SKM-1 (cell line): ENCODE measurements around the gene GRIK4.
"Not testable (repeated sequence)": the region's sequence is repeated elsewhere in the genome, so short reads cannot be mapped to it uniquely, and the experiment has no call there.

Experiments used
- DNase-seq: peaks from one replicate; lab custom pipeline; 2025; ENCODE audit not compliant: unreplicated experiment; lab: John Stamatoyannopoulos, UW

Gene GRIK4

DNA sequence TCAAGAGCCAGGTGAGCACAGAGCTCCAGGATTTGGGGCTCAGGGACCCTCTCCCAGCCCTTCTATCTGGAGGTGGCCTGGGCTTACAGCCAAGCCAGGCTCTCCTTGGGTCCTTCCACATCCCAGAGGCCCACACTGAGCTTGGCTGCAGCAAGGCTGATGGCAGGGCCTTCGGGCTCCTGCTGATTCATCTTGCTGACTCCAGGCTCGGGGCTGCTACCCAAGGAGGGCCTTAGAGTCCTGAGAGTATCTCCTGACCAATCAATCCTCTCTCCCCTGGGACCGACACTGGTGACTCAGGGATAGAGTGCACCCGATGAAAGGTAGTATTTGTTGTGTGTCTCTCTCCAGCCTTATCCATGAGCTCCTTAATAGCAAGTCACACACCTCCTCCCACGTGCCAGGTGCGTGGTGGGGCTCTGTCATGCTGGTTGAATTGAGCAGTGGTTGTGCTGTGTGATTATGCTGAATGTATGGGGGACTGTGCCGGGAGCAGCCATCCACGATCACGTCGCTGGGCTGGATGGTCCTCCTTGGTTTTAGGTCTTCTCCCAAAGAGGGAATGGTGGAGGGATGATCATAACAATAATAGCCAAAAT lies 62.3 kb downstream of the GRIK4 start:
- DNase-seq, result no peak

DNA sequence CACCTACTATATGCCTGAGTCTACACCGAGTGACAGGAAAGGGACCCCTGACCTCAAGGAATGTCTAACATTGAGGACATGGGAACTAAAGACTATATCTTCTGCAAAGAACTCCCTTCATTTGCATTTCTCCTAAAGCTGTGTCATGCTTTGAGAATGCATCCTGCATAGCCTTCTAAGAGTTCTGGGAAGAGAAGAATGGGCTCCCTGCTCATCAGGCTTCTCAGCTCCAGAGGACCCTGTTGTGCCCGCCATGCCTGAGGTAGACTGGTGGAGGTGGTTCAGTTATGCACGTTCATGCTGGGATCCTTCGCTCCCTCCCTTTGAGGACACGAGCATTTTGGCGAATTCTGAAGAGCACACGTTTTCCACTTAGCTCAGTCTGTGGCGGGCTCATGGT lies 63.3 kb downstream of the GRIK4 start:
- DNase-seq, result no peak

DNA sequence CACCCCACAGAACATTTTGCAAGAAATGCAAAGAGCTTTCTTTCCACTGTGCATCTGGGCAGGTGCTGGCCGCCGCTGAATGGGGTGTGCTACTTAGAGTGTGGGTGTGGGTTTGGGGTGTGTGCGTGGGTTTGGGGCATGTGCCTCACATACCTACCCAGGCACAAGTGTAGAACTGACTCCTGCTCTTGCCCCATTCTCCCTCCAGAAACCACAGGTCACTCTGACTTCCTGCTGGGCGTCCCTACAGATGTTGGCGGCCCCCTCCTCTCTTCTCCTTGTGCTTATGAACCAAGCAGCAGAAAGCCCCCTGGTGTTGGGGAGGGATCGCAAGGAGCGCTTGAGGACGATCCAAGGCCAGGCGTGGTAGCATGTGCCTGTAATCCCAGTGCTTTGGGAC lies 63.9 kb downstream of the GRIK4 start:
- DNase-seq, result no peak

DNA sequence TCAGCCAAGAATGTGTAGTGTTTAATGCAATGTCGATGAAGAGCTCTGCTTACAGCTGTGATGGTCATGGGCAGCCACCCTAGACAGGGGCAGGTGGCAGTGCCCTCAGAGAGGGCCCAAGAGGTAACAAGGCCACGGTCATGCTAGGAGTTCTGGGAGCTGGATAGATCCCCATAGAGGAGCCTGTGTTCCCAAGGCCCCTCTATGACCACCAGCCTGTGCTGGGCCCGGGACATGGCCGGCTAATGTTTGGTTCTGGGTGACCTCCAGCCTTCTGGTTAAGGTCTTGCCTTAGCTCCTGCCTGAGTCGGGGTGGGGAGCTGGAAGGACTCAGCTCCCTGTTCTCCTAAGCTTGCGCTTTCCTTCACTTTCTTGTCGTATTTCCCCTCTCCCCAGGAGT lies 65.1 kb downstream of the GRIK4 start:
- no peak for DNase-seq

DNA sequence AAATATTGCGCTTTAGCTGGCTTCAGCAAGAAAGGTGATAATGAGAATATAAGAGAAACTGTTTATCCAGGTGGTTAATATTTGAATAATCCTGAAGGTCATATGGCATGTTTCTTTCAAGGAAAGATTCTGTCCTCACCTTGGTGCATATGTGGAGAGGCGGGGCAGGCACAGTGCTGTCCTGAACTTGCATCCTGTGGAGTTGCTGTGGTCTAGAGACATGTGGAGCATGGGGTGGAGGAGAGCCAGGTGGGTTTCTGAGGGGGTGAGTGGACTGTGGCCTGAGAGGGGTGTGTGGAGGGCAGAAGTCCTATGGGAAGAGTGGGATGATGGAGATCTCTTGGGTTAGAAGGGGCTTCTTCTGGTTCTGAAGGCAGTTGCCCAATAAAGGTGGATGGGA lies 65.5 kb downstream of the GRIK4 start:
- no peak for DNase-seq

DNA sequence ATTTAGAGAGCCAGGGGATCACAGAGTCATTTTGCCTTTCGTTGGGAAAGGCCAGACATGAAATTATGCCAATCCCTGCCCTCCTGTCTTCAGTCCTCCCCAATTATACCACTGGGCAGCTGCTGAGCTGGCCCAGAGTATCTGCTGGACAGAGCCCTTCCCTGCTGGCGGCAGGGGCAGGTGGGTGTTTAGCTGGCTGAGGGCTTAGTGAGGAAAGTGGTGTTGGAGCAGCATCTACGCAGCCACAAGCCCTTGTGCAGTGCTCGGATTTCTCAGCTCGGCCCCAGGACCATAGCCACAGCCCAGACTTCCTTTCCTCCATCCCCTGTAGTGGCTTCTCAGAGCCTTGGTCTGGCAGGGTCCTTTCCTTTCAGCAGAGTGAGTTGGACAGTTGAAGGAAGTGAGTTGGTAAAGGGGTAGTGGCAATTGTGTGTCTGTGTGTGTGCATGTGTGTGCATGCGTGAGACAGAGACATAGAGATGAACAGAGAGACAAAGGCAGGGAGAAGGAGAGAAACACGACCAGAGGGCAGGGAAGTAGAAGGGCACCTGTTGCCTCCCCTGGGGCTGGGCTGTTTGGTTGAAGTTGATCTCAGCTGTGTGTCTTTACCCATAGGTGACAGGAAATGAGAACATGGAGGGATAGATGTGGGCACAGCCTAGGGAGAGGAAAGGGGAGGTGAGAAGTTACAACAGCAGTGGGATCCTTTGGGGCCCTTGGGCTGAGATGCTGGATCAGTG lies 66.2 kb downstream of the GRIK4 start:
- DNase-seq, result no peak

DNA sequence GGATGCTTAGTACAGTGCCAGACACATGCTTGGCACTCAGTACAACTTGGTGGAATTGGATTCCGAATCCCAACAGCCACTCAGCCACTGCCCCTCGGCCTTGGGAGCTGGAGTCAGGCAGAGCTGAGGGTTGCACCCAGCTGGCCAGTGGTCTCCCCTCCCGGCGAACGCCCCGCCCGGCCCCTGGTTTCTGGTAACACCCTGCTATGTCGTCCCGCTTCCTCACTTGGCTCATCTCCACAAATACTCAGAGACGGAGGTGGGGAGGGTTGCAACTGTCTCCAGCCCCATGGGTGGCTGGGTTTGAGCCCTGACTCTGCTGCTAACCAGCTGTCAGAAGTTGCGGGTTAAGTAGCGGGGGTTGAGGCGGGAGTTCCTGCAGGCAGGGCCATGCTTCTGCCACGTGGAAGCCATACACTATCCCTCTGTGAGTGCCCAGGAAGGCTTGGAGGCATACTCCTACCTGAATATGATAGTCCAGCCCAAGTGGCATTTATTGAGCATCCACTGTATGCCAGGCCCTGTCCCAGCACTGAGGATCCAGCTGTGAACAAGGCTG lies 67.1 kb downstream of the GRIK4 start:
- no peak for DNase-seq

DNA sequence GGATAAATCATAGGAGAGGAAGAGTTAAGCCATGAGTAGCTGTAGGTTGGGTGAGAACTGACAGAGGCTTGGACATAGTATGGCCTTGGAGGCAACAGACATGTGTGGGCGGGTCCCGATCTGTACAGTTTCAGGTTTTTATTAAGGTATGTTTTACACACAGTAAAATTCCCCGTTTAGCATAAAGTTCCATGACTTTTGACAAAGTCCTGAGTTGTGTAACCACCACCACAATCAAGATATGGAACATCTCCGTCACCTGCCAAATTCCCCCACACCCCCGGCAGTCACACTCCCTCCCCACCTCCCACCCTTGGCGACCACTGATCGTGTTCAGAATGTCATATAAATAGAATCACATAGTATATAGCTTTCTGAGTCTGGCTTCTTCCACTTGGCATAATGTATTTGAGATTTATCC lies 68.1 kb downstream of the GRIK4 start:
- DNase-seq, result no peak

DNA sequence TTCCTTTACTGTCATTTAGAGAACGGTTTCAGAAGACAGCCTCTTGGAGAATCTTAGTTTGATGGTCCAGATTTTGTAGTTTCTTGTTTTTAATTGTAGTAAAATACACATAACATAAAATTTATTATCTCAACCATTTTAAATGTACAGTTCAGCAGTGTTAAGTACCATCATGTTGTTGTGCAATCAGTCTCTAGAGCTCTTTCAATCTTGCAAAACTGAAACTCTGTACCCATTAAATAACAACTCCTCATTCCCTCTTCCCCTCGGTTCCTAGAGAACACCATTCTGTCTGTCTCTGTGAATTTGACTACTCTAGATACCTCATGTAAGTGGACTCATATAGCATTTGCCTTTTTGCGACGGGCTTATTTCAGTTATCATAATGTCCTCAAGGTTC lies 69.8 kb downstream of the GRIK4 start:
- no peak for DNase-seq

DNA sequence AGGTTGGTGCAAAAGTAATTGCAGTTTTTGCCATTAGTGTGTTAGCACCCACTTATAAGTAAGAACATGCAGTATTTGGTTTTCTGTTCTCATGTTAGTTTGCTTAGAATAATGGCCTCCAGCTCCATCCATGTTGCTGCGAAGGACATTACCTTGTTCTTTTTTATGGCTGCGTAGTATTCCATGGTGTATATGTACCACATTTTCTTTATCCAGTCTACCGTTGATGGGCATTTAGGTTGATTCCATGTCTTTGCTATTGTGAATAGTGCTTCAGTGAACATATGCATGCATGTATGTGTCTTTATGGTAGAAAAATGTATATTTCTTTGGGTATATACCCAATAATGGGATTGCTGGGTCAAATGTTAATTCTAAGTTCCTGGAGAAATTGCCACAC lies 71.0 kb downstream of the GRIK4 start:
- not testable (repeated sequence) for DNase-seq

DNA sequence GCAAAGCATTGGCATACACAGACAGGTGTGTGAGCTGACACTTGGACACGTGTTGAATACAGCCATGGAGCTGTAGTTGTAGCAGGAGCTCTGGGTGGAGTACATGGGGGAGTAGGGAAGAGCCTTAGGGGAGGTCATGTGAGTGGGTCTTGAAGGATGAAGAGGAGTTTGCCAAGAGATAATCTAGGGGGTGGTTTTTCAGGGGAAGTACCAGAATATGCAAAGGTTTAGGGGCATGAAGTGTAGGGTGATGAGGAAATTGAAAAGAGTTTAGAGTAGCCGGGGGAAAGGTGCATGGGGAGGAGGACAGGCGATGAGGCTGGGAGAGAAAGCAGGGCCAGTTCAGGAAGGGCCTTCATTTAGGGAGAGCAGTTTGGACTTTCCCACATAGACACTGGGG lies 74.5 kb downstream of the GRIK4 start:
- no peak for DNase-seq

DNA sequence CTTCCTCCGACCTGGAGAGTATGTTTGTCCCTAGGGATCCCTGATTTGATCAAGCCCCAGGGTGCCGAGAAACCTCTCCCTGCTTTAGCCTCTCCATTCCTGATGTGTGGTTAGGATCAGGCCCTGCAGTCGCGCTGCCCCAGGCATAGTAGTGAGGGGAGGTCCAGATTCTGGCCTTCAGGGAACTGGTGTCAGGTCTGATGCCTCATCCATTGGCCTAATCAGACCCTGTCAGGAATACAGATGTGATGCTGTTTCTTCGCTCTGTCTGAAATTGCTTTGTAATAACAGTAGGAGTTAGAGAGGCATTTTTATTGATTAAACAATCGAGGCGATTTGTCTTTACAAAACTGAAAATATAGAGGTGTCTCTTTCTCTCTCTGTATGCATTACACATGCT lies 75.2 kb downstream of the GRIK4 start:
- DNase-seq, result no peak

DNA sequence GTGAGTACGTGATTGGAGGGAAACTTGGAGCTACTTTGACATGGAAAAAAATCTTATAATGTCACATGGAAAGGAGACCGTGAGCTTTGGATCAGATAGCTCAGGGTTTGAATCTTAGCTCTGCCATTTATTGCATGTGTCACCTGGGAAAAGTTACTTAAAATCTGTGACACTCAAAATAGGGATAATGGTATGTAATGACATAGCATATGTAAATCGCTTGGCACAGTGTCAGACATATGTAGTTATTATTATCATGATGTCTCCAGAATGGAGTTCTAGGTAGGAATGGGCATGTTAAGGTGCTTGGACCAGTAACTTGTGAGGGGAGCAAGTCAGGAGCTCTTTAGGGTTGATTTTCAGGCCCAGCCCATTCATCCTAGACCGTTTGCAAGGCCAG lies 75.8 kb downstream of the GRIK4 start:
- no peak for DNase-seq

DNA sequence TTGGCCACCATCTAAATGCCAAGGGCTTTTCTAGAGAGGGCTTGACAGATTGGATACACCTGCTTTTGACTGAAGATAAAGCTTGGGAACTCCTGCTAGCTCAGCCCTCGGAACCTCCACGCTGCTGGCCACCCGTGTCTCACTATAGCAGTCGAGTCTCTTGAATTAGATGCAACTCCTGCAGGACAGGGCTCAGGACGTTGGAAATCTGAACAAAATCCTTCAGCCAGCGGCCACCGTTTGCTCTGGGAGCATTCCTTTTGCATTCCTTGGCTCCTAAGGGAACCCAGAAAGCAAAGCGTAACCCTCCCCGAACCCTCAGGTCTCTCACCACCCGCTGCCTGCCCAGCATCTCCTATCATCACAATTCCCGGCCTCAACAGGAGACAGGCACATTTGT lies 77.8 kb downstream of the GRIK4 start:
- DNase-seq, result no peak

DNA sequence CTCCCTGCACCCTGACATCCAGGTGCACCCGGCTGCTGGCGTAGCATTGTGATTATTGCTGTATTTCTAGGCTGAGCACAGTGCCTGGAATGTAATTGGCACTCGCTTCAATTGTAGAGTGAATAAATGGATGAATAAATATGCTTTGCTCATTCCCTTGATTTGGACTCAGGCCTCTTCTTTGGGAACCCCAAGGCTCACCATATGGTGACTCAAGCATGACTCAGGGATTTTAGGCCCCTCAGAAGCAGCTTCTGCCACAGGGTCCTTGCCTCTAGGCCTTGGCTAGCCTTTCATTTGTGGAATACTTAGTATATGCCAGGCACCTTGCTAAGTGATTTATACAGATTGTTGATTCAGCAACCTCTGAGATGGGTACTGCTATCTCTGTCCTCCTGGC lies 78.9 kb downstream of the GRIK4 start:
- no peak for DNase-seq

DNA sequence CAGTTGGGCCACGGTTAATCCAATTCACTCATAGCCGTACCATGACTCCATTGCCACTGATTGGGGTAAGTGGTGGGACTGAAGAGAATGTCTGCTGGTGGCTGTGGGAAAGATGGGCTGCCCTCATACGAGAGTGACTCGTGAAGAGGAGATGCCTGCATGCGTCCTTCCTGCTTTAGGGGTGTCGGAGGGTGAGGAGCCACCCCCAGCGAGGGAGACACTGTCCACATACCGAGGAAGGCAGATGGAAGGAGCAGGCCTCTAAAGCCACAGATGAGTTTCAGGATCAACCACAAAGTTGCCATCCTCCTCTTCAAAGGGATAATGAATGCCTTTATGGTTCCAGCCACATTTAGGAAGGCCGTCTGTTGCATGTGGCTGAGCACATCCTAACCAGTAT lies 83.2 kb downstream of the GRIK4 start:
- DNase-seq, result no peak

DNA sequence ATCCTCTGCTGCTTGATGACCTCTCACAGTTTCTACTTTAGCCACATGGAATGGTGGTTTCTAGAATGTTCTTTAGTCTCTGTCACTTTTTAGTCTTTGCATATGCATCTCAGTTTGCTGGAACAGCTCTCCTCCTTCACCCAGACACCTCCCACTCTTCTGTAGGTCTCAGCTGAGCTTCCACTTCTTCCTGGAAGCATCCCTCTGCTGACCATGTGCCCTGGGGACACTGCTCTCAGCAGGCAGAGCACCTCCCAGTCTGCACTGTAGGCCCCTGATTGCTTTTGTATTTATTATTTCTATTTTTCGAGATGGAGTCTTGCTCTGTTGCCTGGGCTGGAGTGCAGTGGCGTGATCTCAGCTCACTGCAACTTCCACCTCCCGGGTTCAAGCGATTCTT lies 84.0 kb downstream of the GRIK4 start:
- no peak for DNase-seq

DNA sequence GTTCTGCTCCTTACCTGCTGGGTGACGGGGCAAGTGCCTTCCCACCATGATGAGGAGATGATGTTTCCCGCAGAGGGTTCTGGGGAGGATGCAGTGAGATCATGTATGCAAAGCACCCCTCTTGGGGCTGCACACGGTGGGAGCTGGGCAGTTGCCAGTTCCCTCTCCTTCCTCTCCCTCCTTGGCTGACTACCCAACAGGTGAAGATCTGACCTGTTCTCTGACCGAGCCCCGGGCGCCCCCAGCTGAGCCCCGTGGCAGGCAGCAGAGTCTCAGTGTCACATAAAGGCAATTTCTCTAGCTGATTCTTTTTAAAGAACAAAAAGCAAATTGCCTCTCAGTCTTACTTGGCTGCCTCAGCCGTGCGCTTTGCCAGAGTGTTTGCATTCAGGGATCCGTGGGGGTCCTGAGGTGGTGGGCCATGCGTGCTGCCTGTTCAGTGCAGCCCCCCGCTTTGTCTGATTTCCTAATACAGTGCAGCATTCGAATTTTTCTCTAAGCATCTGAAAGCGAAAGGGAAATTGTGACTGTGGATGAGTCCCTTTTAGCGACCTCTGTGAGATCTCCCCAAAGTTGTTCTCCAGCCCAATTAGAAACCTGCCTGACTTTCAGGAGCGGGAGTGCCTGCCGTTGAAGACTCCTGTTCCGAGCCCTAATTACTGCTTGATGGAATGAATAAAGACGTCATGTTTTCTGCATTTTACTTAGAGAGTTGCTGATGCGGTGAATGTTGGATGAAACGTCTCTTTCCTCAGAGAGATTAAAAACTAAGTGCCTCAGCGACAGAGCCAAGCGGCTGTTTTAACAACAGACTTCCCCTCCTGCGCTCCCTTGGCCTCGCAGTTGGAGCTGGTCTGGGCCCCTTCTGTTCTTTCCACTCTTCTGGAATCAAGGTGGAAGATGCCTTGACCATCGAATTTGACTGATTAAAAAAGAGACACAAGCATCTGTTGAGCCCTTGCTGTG lies 86.0 kb downstream of the GRIK4 start:
- DNase-seq, result no peak

DNA sequence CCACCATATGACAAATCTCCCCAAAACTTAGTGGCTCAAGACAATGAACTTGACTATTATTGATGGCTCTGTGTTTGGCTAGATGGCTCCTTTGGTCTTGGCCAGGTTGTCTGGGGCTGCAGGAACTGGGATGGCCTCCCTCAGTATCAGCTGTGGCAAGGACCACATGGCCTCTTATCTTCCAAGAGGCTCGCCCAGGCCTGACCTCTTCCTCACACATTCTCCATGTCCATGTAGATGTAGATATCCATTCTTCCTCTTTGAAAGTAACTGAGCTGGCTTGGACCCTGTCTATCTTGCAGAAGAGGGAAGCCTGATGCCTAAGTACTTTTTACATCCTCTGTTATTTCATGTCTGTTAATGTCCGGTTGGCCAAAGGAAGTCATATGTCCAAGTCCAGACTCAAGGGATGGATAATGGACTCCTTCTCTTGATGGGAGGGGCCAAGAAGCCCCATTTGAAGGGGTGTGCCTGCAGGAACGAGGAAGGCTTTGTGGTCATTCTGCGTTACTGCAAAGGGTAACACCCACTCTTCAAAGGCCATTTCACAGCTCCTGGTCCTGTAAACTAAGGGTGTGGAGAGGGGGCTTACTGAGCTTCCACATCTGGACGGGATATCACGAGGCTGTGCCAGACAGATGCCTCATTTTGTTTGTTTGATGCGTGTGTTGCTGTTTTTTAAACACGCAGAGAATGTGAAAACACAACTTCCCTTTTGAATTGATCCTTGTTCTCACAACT lies 87.1 kb downstream of the GRIK4 start:
- no peak for DNase-seq

DNA sequence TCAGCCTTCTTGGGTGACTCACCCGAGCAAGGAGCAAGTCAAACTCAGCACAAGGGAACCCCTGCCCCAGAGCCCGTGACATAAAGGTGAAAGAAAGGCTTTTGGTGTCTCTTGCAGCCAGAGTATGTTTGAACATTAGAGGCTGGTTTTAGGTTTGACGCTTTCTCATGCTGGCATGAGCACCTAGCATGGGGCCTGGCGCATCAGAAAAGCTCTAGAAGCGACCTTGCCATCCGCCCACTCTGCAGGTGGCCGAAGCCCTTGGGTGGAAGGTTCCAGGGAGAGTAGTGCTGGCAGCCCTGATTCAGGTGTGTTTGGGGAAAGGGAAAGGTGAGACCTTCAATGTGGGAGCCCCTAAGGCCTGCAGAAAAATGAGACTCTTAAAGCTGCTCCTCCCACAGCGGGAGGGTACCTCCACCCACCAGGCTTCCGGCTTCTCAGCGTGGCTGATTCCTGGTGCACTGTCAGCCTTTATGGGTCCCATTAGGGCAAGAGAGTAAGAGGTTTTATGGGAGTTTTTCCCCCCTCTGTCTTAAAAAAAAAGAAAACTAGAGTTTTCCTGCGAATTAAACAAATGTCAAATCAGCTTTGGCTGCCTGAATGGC lies 88.4 kb downstream of the GRIK4 start:
- no peak for DNase-seq

DNA sequence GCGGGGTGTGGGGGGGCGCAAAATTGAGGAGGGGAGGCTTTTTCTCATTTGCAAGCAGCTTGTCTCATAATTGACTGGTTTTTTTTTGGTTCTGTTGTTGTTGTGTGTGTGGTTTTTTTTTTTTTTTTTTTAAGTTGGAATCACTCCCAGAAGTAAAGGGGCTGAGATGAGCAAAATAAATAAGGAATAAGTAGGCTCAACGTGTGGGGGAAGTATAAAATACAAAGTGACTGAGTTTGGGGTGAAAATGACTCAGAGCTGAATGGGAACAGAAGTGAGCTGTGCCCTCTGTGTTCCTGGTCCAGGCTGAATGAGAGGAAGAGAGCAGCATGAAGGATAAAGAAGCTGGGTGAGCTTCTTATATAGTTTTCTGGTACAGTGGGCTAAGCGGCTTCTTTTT lies 90.0 kb downstream of the GRIK4 start:
- no peak for DNase-seq
